ENCODE measurements around the gene BGN.

Gene BGN

GRCh38 chrX:153495903-153496589 is 1.3 kb downstream of the BGN start:
- no peak overlapping the region for H3K4me3 ChIP-seq (ENCODE audit: low read depth, low read length)
- H3K9me3 ChIP-seq (ENCODE audit: control insufficient read depth, insufficient read depth, low read length) = peaks cover 30% of the 10 kb centered on the region; the same call in 1 of the 2 replicates
- no peak overlapping the region for H3K9ac ChIP-seq (ENCODE audit: low read depth, low read length)
- H3K27me3 ChIP-seq (ENCODE audit: control insufficient read depth, insufficient read depth, low read length) = no peaks in the 10 kb centered on the region
- no peaks in the 10 kb centered on the region for H3K4me1 ChIP-seq (ENCODE audit: control insufficient read depth, insufficient read depth, low read length)
- H3K27ac ChIP-seq (ENCODE audit: low read depth, low read length) = no peak overlapping the region
- no peaks in the 10 kb centered on the region for H3K36me3 ChIP-seq (ENCODE audit: control insufficient read depth, insufficient read depth, low read length)

DNA sequence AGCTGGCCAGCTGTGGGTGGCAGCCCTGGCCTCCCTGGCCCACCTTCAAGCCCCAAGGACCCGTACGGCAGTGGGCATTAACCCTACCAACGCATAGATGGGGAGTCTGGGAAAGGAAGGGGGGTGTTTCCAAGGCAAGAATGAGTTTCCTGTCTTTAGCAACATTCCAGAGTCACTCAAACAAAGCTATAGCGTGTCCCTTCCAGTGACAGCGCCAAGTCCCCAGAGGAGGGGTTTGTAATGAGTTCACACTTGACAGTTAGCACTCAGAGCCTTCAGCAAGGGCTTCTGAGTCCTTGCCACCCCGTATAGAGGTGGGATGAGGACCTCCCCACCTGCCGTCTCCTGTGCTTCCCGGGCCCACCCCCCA is 1.8 kb downstream of the BGN start:
- Histone ChIP-seq H3K4me1 (ENCODE audit: control insufficient read depth, insufficient read depth, low read length) (no peaks in the 10 kb centered on the region), H3K27ac (ENCODE audit: low read depth, low read length) (no peak overlapping the region), H3K9ac (ENCODE audit: low read depth, low read length) (no peak overlapping the region), H3K4me3 (ENCODE audit: low read depth, low read length) (no peak overlapping the region), H3K27me3 (ENCODE audit: control insufficient read depth, insufficient read depth, low read length) (no peaks in the 10 kb centered on the region), H3K36me3 (ENCODE audit: control insufficient read depth, insufficient read depth, low read length) (no peaks in the 10 kb centered on the region), H3K9me3 (ENCODE audit: control insufficient read depth, insufficient read depth, low read length) (peaks cover 35% of the 10 kb centered on the region)

- H3K36me3 ChIP-seq (ENCODE audit: control insufficient read depth, insufficient read depth, low read length) = no peaks in the 10 kb centered on the region
- no peak overlapping the region for H3K4me3 ChIP-seq (ENCODE audit: low read depth, low read length)
- no peaks in the 10 kb centered on the region for H3K27me3 ChIP-seq (ENCODE audit: control insufficient read depth, insufficient read depth, low read length)
- no peak overlapping the region for H3K27ac ChIP-seq (ENCODE audit: low read depth, low read length)
- H3K4me1 ChIP-seq (ENCODE audit: control insufficient read depth, insufficient read depth, low read length) = no peaks in the 10 kb centered on the region
- H3K9me3 ChIP-seq (ENCODE audit: control insufficient read depth, insufficient read depth, low read length) = peaks cover 37% of the 10 kb centered on the region
- H3K9ac ChIP-seq (ENCODE audit: low read depth, low read length) = no peak overlapping the region
Measured at GRCh38 chrX:153498453-153498852, 3.7 kb downstream of the BGN start.

- no peaks in the 10 kb centered on the region for H3K4me1 ChIP-seq (ENCODE audit: control insufficient read depth, insufficient read depth, low read length)
- no peak overlapping the region for H3K27ac ChIP-seq (ENCODE audit: low read depth, low read length)
- H3K36me3 ChIP-seq (ENCODE audit: control insufficient read depth, insufficient read depth, low read length) = no peaks in the 10 kb centered on the region
- H3K9me3 ChIP-seq (ENCODE audit: control insufficient read depth, insufficient read depth, low read length) = peaks cover 35% of the 10 kb centered on the region
- no peak overlapping the region for H3K4me3 ChIP-seq (ENCODE audit: low read depth, low read length)
- H3K27me3 ChIP-seq (ENCODE audit: control insufficient read depth, insufficient read depth, low read length) = no peaks in the 10 kb centered on the region
- H3K9ac ChIP-seq (ENCODE audit: low read depth, low read length) = no peak overlapping the region
Measured at GRCh38 chrX:153499341-153499740, 4.6 kb downstream of the BGN start.

GRCh38 chrX:153499876-153500275 is 5.1 kb downstream of the BGN start:
- no peak overlapping the region for H3K9ac ChIP-seq (ENCODE audit: low read depth, low read length)

DNA sequence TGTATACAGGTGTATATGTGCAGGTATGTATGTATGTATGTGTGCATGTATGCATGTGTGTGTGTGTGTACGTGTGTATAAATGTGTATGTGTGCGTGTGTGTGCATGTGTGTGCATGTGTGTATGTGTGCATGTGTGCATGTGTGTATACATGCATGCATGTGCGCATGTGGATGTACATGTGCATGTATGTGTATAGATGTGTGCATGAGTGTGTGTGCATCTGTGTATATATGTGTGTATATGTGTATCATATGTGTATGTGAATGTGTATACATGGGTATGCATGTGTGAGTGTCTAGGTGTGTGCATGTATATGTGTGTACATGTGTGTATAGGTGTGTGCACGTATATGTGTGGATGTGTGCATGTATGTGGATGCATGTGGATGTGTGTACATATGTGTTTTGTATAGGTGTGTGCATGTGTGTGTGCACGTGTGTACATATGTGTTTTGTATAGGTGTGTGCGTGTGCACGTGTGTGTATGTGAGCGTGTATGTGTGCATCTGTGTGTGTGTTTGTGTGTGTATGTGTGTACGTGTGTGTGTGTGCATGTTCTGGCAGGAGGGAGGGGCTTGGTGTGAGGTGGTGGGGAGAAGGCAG is 6.0 kb downstream of the BGN start:
- Histone ChIP-seq H3K4me3 (ENCODE audit: low read depth, low read length) (no peak overlapping the region), H3K27me3 (ENCODE audit: control insufficient read depth, insufficient read depth, low read length) (no peaks in the 10 kb centered on the region), H3K36me3 (ENCODE audit: control insufficient read depth, insufficient read depth, low read length) (no peaks in the 10 kb centered on the region), H3K9ac (ENCODE audit: low read depth, low read length) (no peak overlapping the region), H3K27ac (ENCODE audit: low read depth, low read length) (no peak overlapping the region), H3K4me1 (ENCODE audit: control insufficient read depth, insufficient read depth, low read length) (no peaks in the 10 kb centered on the region), H3K9me3 (ENCODE audit: control insufficient read depth, insufficient read depth, low read length) (peaks cover 41% of the 10 kb centered on the region)

More at GRCh38 chrX:153499876-153500275, 5.1 kb downstream of the BGN start:
- Histone ChIP-seq H3K27me3 (ENCODE audit: control insufficient read depth, insufficient read depth, low read length) (no peaks in the 10 kb centered on the region), H3K36me3 (ENCODE audit: control insufficient read depth, insufficient read depth, low read length) (no peaks in the 10 kb centered on the region), H3K4me1 (ENCODE audit: control insufficient read depth, insufficient read depth, low read length) (no peaks in the 10 kb centered on the region), H3K27ac (ENCODE audit: low read depth, low read length) (no peak overlapping the region), H3K4me3 (ENCODE audit: low read depth, low read length) (no peak overlapping the region), H3K9me3 (ENCODE audit: control insufficient read depth, insufficient read depth, low read length) (peaks cover 40% of the 10 kb centered on the region)

DNA sequence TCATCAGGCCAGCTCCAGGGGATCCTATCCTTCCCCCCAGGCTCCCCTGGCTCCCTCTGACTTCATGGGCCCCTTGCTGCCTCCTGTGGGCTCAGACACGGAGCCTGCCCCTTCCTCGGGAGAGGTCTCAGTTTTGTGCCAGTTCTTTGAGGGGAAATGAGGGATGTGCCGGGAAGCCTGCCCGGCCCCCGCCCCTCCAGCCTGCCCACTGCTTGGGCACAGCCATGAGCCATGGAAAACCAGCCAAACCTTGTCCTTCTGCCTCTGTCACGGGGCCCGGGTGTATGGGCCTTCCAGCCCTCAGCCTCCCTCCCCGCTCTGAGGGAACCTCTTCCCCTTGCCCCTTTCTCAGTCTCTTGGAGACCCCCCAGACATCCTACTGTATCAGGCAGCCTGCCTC is 6.8 kb downstream of the BGN start:
- Histone ChIP-seq H3K4me3 (ENCODE audit: low read depth, low read length) (no peak overlapping the region), H3K27ac (ENCODE audit: low read depth, low read length) (no peak overlapping the region), H3K9ac (ENCODE audit: low read depth, low read length) (no peak overlapping the region), H3K4me1 (ENCODE audit: control insufficient read depth, insufficient read depth, low read length) (no peaks in the 10 kb centered on the region), H3K9me3 (ENCODE audit: control insufficient read depth, insufficient read depth, low read length) (peaks cover 41% of the 10 kb centered on the region), H3K27me3 (ENCODE audit: control insufficient read depth, insufficient read depth, low read length) (no peaks in the 10 kb centered on the region), H3K36me3 (ENCODE audit: control insufficient read depth, insufficient read depth, low read length) (no peaks in the 10 kb centered on the region)

DNA sequence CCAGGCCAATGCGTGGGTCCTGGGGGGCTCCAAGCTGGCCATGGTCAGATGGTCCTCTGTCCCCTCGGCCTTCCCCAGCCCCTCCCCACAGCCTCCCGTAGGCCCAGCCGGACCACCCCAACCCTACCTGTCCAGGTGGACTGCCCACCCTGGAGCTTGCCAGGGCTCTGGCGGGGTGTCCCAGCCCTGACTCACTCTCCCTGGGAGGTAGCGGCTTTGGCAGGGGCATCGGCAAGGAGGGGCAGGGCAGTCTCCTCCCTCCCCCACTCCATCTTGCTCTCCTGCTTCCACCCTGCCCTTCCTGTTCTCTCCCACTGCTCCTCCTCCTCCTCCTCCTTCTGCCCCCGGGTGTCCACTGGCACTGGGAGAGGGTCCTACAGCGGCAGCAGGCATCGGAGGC is 7.4 kb downstream of the BGN start:
- H3K4me3 ChIP-seq (ENCODE audit: low read depth, low read length) = no peak overlapping the region
- H3K27me3 ChIP-seq (ENCODE audit: control insufficient read depth, insufficient read depth, low read length) = no peaks in the 10 kb centered on the region
- no peaks in the 10 kb centered on the region for H3K4me1 ChIP-seq (ENCODE audit: control insufficient read depth, insufficient read depth, low read length)
- H3K36me3 ChIP-seq (ENCODE audit: control insufficient read depth, insufficient read depth, low read length) = no peaks in the 10 kb centered on the region
- H3K9ac ChIP-seq (ENCODE audit: low read depth, low read length) = no peak overlapping the region
- peaks cover 41% of the 10 kb centered on the region for H3K9me3 ChIP-seq (ENCODE audit: control insufficient read depth, insufficient read depth, low read length)
- H3K27ac ChIP-seq (ENCODE audit: low read depth, low read length) = no peak overlapping the region

DNA sequence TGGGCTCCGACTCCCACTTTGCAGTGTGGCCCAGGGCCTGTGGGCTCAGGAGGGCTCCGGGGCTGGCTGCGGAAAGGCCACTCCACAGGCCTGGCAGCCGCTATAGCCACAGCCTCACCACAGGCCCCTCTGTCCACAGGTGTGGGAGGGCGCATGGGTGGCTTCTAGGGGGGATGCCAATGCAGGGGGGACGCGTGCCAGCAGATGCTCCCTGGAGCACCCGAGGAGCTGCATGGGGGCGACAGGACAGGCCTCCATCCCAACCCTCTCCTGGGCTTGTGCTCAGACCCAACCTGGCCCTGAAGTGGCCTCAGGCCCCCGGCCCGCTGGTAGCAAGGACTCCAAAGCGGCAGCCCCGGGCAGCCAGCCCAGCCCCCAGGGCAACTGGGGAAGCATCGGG is 8.0 kb downstream of the BGN start:
- Histone ChIP-seq H3K36me3 (ENCODE audit: control insufficient read depth, insufficient read depth, low read length) (no peaks in the 10 kb centered on the region), H3K9ac (ENCODE audit: low read depth, low read length) (no peak overlapping the region), H3K4me3 (ENCODE audit: low read depth, low read length) (no peak overlapping the region), H3K27me3 (ENCODE audit: control insufficient read depth, insufficient read depth, low read length) (no peaks in the 10 kb centered on the region), H3K27ac (ENCODE audit: low read depth, low read length) (no peak overlapping the region), H3K4me1 (ENCODE audit: control insufficient read depth, insufficient read depth, low read length) (no peaks in the 10 kb centered on the region), H3K9me3 (ENCODE audit: control insufficient read depth, insufficient read depth, low read length) (peaks cover 46% of the 10 kb centered on the region)

GRCh38 chrX:153504445-153505016 is 9.8 kb downstream of the BGN start:
- Histone ChIP-seq H3K27ac (ENCODE audit: low read depth, low read length) (no peak overlapping the region), H3K9me3 (ENCODE audit: control insufficient read depth, insufficient read depth, low read length) (peaks cover 39% of the 10 kb centered on the region), H3K36me3 (ENCODE audit: control insufficient read depth, insufficient read depth, low read length) (no peaks in the 10 kb centered on the region), H3K27me3 (ENCODE audit: control insufficient read depth, insufficient read depth, low read length) (no peaks in the 10 kb centered on the region), H3K9ac (ENCODE audit: low read depth, low read length) (no peak overlapping the region), H3K4me3 (ENCODE audit: low read depth, low read length) (no peak overlapping the region), H3K4me1 (ENCODE audit: control insufficient read depth, insufficient read depth, low read length) (no peaks in the 10 kb centered on the region)

DNA sequence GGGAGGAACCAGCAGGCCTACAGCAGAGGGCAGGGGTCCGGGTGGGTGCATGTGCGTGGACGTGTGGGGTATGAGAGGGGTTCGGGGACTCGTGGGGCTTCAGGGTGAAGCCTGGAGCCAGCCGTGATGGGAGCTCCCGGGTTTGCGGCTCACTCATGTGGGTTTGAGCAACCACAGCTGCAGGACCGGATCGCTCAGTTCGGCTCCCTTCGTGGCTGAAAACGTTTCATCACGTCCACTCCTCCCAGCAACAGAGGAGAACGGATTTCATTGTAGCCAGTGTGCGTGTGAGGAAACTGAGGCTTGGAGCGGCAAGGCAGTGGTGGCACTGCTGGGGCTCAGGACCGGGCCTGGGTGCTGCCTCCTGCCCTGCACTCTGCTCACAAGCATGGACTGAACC is 10.6 kb downstream of the BGN start:
- Histone ChIP-seq H3K9me3 (ENCODE audit: control insufficient read depth, insufficient read depth, low read length) (peaks cover 36% of the 10 kb centered on the region), H3K4me1 (ENCODE audit: control insufficient read depth, insufficient read depth, low read length) (no peaks in the 10 kb centered on the region), H3K4me3 (ENCODE audit: low read depth, low read length) (no peak overlapping the region), H3K9ac (ENCODE audit: low read depth, low read length) (no peak overlapping the region), H3K27ac (ENCODE audit: low read depth, low read length) (no peak overlapping the region), H3K36me3 (ENCODE audit: control insufficient read depth, insufficient read depth, low read length) (no peaks in the 10 kb centered on the region), H3K27me3 (ENCODE audit: control insufficient read depth, insufficient read depth, low read length) (no peaks in the 10 kb centered on the region)
